ENCODE results near the gene RAPGEF5.

The RAPGEF5 gene

DNA sequence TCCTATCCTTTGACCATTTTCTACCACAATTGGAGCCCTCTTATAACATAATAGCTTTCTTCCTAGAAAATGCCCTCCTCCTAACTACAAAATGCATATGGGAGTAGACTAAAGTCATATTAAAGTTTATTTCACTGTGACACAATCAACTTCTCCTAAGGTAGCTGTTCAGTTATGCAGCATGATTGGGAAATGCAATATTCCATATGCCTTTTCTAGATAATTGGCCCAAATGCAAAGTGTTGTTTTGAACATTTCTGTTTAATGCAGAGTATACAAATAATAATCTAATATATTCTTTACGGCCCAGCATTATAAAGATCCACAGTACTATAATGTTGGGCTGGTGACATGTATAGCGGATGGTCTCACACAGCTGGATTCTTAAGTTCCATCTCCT is 205.1 kb downstream of the RAPGEF5 start:
- Histone ChIP-seq H3K36me3 (ENCODE audit: control insufficient read depth, insufficient read depth, low read length) (no peaks in the 10 kb centered on the region; the same call in 1 of the 2 replicates), H3K27me3 (ENCODE audit: control insufficient read depth, insufficient read depth, low read length) (no peaks in the 10 kb centered on the region), H3K9ac (ENCODE audit: low read length) (no peak overlapping the region), H3K4me1 (ENCODE audit: control insufficient read depth, insufficient read depth, low read length) (peaks cover 12% of the 10 kb centered on the region), H3K4me3 (ENCODE audit: low read depth, low read length) (no peak overlapping the region), H3K9me3 (ENCODE audit: control insufficient read depth, insufficient read depth, low read depth, low read length) (no peaks in the 10 kb centered on the region), H3K27ac (ENCODE audit: low read depth, low read length) (no peak overlapping the region)

GRCh38 chr7:22150221-22150620 is 206.7 kb downstream of the RAPGEF5 start:
- Histone ChIP-seq H3K27ac (ENCODE audit: low read depth, low read length) (no peak overlapping the region), H3K36me3 (ENCODE audit: control insufficient read depth, insufficient read depth, low read length) (no peaks in the 10 kb centered on the region; the same call in 1 of the 2 replicates)

DNA sequence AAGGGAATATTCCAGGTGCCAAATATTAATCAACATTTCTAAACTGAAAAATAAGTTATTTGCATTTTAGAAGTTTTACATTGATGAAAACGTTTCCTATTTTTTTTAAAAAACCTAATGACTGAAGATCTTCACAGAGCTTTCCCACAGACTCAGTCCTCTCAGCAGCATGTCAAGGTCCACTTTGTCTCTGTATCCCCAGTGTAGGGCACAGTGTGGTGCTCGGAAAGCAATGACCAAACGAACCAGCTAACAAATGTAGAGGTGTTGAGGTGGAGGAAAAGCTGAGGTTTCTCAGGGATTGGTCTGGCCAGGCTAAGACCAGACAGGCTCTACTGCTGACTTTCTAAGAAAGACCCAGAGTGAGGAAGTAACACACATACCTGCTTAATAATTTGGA is 209.1 kb downstream of the RAPGEF5 start:
- Histone ChIP-seq H3K9ac (ENCODE audit: low read length) (no peak overlapping the region), H3K9me3 (ENCODE audit: control insufficient read depth, insufficient read depth, low read depth, low read length) (peaks cover 6% of the 10 kb centered on the region), H3K27ac (ENCODE audit: low read depth, low read length) (no peak overlapping the region), H3K4me3 (ENCODE audit: low read depth, low read length) (no peak overlapping the region), H3K36me3 (ENCODE audit: control insufficient read depth, insufficient read depth, low read length) (peaks cover 4% of the 10 kb centered on the region; the same call in 1 of the 2 replicates), H3K27me3 (ENCODE audit: control insufficient read depth, insufficient read depth, low read length) (no peaks in the 10 kb centered on the region), H3K4me1 (ENCODE audit: control insufficient read depth, insufficient read depth, low read length) (peaks cover under 1% of the 10 kb centered on the region; the same call in 1 of the 2 replicates)

More at GRCh38 chr7:22150221-22150620, 206.7 kb downstream of the RAPGEF5 start:
- H3K9me3 ChIP-seq (ENCODE audit: control insufficient read depth, insufficient read depth, low read depth, low read length) = no peaks in the 10 kb centered on the region
- H3K9ac ChIP-seq (ENCODE audit: low read length) = no peak overlapping the region
- no peaks in the 10 kb centered on the region for H3K27me3 ChIP-seq (ENCODE audit: control insufficient read depth, insufficient read depth, low read length)
- H3K4me3 ChIP-seq (ENCODE audit: low read depth, low read length) = no peak overlapping the region
- H3K4me1 ChIP-seq (ENCODE audit: control insufficient read depth, insufficient read depth, low read length) = peaks cover 12% of the 10 kb centered on the region

- Histone ChIP-seq H3K9ac (ENCODE audit: low read length) (no peak overlapping the region), H3K4me3 (ENCODE audit: low read depth, low read length) (no peak overlapping the region), H3K27me3 (ENCODE audit: control insufficient read depth, insufficient read depth, low read length) (no peaks in the 10 kb centered on the region), H3K27ac (ENCODE audit: low read depth, low read length) (no peak overlapping the region), H3K36me3 (ENCODE audit: control insufficient read depth, insufficient read depth, low read length) (peaks cover 4% of the 10 kb centered on the region; the same call in 1 of the 2 replicates), H3K9me3 (ENCODE audit: control insufficient read depth, insufficient read depth, low read depth, low read length) (peaks cover 6% of the 10 kb centered on the region), H3K4me1 (ENCODE audit: control insufficient read depth, insufficient read depth, low read length) (peaks cover 5% of the 10 kb centered on the region; the same call in 1 of the 2 replicates)
Observed at GRCh38 chr7:22146961-22147512, 209.9 kb downstream of the RAPGEF5 start.

- peaks cover 6% of the 10 kb centered on the region for H3K9me3 ChIP-seq (ENCODE audit: control insufficient read depth, insufficient read depth, low read depth, low read length)
- H3K4me3 ChIP-seq (ENCODE audit: low read depth, low read length) = no peak overlapping the region
- H3K36me3 ChIP-seq (ENCODE audit: control insufficient read depth, insufficient read depth, low read length) = peaks cover 4% of the 10 kb centered on the region; the same call in 1 of the 2 replicates
- peaks cover 20% of the 10 kb centered on the region for H3K4me1 ChIP-seq (ENCODE audit: control insufficient read depth, insufficient read depth, low read length)
- H3K27ac ChIP-seq (ENCODE audit: low read depth, low read length) = no peak overlapping the region
- no peak overlapping the region for H3K9ac ChIP-seq (ENCODE audit: low read length)
- no peaks in the 10 kb centered on the region for H3K27me3 ChIP-seq (ENCODE audit: control insufficient read depth, insufficient read depth, low read length)
Observed at GRCh38 chr7:22144950-22145349, 212.0 kb downstream of the RAPGEF5 start.

DNA sequence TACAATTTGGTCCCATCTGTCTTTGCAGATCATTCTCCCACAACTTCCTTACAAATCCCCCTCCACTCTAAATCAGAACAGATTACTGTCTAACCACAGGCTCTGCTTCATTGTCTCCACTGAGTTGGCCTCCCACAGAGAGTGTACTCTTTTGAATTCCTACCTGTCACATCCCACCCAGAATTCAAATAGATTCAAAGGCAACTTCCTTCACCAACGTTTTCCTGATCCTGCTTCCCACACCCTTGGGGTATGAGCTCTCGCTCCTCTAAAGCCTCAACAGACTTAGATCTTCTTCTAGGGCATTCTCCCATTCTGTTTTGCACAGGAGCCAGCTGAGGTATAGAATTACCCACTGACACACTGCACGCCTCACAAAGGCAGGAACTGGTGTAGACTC is 213.5 kb downstream of the RAPGEF5 start:
- Histone ChIP-seq H3K27ac (ENCODE audit: low read depth, low read length) (no peak overlapping the region), H3K4me1 (ENCODE audit: control insufficient read depth, insufficient read depth, low read length) (peaks cover 22% of the 10 kb centered on the region), H3K4me3 (ENCODE audit: low read depth, low read length) (no peak overlapping the region), H3K9ac (ENCODE audit: low read length) (no peak overlapping the region), H3K36me3 (ENCODE audit: control insufficient read depth, insufficient read depth, low read length) (peaks cover 8% of the 10 kb centered on the region), H3K27me3 (ENCODE audit: control insufficient read depth, insufficient read depth, low read length) (no peaks in the 10 kb centered on the region), H3K9me3 (ENCODE audit: control insufficient read depth, insufficient read depth, low read depth, low read length) (peaks cover 8% of the 10 kb centered on the region)

GRCh38 chr7:22142572-22142971 is 214.4 kb downstream of the RAPGEF5 start:
- Histone ChIP-seq H3K4me1 (ENCODE audit: control insufficient read depth, insufficient read depth, low read length) (peaks cover 22% of the 10 kb centered on the region), H3K36me3 (ENCODE audit: control insufficient read depth, insufficient read depth, low read length) (peaks cover 11% of the 10 kb centered on the region), H3K9ac (ENCODE audit: low read length) (no peak overlapping the region)

DNA sequence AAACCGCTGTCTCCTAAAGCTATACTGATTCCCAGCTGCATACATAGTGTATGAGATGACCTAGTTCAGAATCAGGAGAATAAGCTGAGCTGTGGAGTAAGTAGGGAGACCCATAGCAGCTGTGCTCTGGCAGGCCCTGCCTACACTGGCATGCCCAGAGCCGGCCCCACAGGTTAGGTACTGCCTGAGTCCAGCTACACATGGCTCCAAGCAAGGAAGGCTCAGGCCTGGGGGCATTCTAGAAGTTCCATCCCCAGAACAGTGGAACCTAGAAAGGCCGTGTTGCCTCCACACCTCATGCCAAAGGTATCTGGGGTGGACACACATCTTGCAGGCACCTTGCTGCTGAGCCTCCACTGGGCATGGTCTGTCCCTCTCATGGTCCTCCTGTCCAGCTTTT is 215.6 kb downstream of the RAPGEF5 start:
- H3K27ac ChIP-seq (ENCODE audit: low read depth, low read length) = no peak overlapping the region
- no peak overlapping the region for H3K9ac ChIP-seq (ENCODE audit: low read length)
- H3K27me3 ChIP-seq (ENCODE audit: control insufficient read depth, insufficient read depth, low read length) = no peaks in the 10 kb centered on the region
- no peak overlapping the region for H3K4me3 ChIP-seq (ENCODE audit: low read depth, low read length)
- peaks cover 12% of the 10 kb centered on the region for H3K9me3 ChIP-seq (ENCODE audit: control insufficient read depth, insufficient read depth, low read depth, low read length)
- peaks cover 22% of the 10 kb centered on the region for H3K4me1 ChIP-seq (ENCODE audit: control insufficient read depth, insufficient read depth, low read length)
- peaks cover 11% of the 10 kb centered on the region for H3K36me3 ChIP-seq (ENCODE audit: control insufficient read depth, insufficient read depth, low read length)

More at GRCh38 chr7:22142572-22142971, 214.4 kb downstream of the RAPGEF5 start:
- H3K4me3 ChIP-seq (ENCODE audit: low read depth, low read length) = no peak overlapping the region
- no peak overlapping the region for H3K27ac ChIP-seq (ENCODE audit: low read depth, low read length)
- H3K9me3 ChIP-seq (ENCODE audit: control insufficient read depth, insufficient read depth, low read depth, low read length) = peaks cover 12% of the 10 kb centered on the region
- no peaks in the 10 kb centered on the region for H3K27me3 ChIP-seq (ENCODE audit: control insufficient read depth, insufficient read depth, low read length)

DNA sequence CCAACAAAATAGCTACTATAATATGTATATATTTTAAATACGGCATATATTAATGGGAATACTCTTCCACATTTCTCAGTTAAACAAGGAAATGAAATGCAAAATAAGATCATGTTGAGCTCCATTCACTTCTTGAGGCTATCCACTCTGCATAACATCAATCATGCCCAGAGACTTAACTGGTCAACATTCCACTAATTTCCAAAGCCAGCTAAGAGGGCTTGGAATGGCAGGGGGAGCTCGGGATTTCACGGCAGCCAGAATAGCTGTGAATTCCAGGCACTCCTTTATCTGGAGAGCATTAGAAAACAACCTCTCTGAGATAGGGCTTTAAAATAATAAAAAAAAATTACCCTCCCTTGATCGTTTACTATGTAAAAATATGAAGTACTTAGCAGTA is 216.4 kb downstream of the RAPGEF5 start:
- H3K27ac ChIP-seq (ENCODE audit: low read depth, low read length) = no peak overlapping the region
- peaks cover 12% of the 10 kb centered on the region for H3K9me3 ChIP-seq (ENCODE audit: control insufficient read depth, insufficient read depth, low read depth, low read length)
- H3K9ac ChIP-seq (ENCODE audit: low read length) = no peak overlapping the region
- H3K4me3 ChIP-seq (ENCODE audit: low read depth, low read length) = no peak overlapping the region
- H3K4me1 ChIP-seq (ENCODE audit: control insufficient read depth, insufficient read depth, low read length) = peaks cover 22% of the 10 kb centered on the region
- H3K27me3 ChIP-seq (ENCODE audit: control insufficient read depth, insufficient read depth, low read length) = no peaks in the 10 kb centered on the region
- peaks cover 11% of the 10 kb centered on the region for H3K36me3 ChIP-seq (ENCODE audit: control insufficient read depth, insufficient read depth, low read length)

GRCh38 chr7:22138886-22139285 is 218.1 kb downstream of the RAPGEF5 start:
- Histone ChIP-seq H3K27ac (ENCODE audit: low read depth, low read length) (no peak overlapping the region), H3K27me3 (ENCODE audit: control insufficient read depth, insufficient read depth, low read length) (no peaks in the 10 kb centered on the region), H3K9me3 (ENCODE audit: control insufficient read depth, insufficient read depth, low read depth, low read length) (peaks cover 12% of the 10 kb centered on the region), H3K36me3 (ENCODE audit: control insufficient read depth, insufficient read depth, low read length) (peaks cover 11% of the 10 kb centered on the region), H3K4me1 (ENCODE audit: control insufficient read depth, insufficient read depth, low read length) (peaks cover 22% of the 10 kb centered on the region), H3K9ac (ENCODE audit: low read length) (no peak overlapping the region), H3K4me3 (ENCODE audit: low read depth, low read length) (no peak overlapping the region)

DNA sequence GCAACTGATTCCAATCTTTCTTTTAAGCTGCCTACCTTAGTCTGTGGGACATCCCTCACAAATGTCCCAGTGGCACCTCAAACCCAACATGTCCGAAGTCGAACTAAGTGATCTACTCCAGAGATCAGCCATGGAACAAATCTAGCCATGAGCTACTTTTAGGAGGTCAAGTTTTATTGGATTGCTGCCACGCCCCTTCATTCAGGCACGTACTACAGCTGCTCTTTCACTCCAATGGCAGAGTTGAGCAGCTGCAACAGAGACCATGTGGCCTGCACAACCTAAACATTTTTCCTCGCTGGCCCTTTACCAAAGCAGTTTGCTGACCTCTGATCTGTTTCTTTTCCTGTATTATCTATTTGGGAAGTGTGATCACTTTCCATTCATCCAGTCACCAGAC is 218.8 kb downstream of the RAPGEF5 start:
- peaks cover 7% of the 10 kb centered on the region for H3K36me3 ChIP-seq (ENCODE audit: control insufficient read depth, insufficient read depth, low read length)
- no peaks in the 10 kb centered on the region for H3K27me3 ChIP-seq (ENCODE audit: control insufficient read depth, insufficient read depth, low read length)
- peaks cover 6% of the 10 kb centered on the region; the same call in 1 of the 2 replicates for H3K9me3 ChIP-seq (ENCODE audit: control insufficient read depth, insufficient read depth, low read depth, low read length)
- no peak overlapping the region for H3K9ac ChIP-seq (ENCODE audit: low read length)
- H3K4me3 ChIP-seq (ENCODE audit: low read depth, low read length) = no peak overlapping the region
- H3K4me1 ChIP-seq (ENCODE audit: control insufficient read depth, insufficient read depth, low read length) = peaks cover 22% of the 10 kb centered on the region
- no peak overlapping the region for H3K27ac ChIP-seq (ENCODE audit: low read depth, low read length)
